T-helper 2 cell treated with Interferon-gamma antibody and Interleukin-4, amounts not matched to agents 5 μg/mL and 100 μg/mL, for 36 hours (primary cell): ENCODE data around the gene SETD9.

ENCODE experiments used
- DNase-seq: peaks from one replicate; pipeline ENCODE4 v3.0.0; 2021; ENCODE audit warnings: low spot score
- H3K27ac Mint-ChIP-seq: one replicate; pipeline ENCODE4 v1.8.0; 2021; ENCODE audit warnings: mild to moderate bottlenecking, mixed read lengths
- H3K27me3 Mint-ChIP-seq: one replicate; pipeline ENCODE4 v1.8.0; 2021; ENCODE audit warnings: low read depth, mixed read lengths
- H3K36me3 Mint-ChIP-seq: one replicate; pipeline ENCODE4 v1.8.0; 2021; ENCODE audit warnings: low read depth, mixed read lengths
- H3K4me1 Mint-ChIP-seq: one replicate; pipeline ENCODE4 v1.8.0; 2021; ENCODE audit warnings: low read depth, mixed read lengths
- H3K4me3 Mint-ChIP-seq: one replicate; pipeline ENCODE4 v1.8.0; 2022; ENCODE audit warnings: mild to moderate bottlenecking, moderate library complexity, mixed read lengths
- H3K9me3 Mint-ChIP-seq: one replicate; pipeline ENCODE4 v1.8.0; 2021; ENCODE audit warnings: mixed read lengths

Gene SETD9

DNA sequence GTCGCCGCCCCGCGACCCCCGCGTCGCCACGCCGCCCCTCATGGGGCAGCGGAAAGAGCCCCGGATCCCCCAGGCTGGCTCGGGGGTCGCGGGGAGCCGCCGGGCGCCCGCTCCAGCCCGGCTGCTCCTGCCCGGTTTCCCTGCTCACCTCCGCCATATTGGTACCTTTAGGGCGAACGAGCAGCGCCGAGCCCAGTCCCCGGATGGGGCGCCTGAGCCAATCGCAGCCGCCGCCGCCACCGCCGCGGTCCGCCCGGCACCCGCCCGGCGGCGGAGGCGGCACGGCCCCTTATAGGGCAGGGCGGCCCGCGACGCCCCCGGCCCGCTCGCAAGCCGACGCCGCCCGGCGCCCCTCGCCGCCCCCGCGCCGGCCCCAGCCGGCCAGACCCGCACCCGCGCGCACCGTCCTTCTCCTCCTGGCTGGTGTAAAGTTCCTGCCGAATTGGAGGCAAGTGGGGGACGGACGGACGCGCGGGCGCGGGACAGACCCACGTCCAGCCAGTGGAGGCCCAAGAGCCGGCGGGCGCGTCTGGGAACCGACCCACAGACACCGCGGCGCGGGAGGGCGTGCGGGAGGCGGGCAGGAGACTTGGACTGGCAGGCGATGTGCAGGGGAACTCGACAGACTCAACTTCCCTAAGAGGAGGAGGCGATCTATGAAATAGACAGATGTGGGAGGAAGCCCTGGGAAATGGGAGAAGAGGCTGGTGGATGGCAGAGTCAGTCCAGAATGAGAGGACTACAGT is 42.7 kb downstream of the SETD9 start, which contains the start of gene MIER3:
Gene MIER3, minus strand, starts transcription at position 178 of the 746 bp plus-strand sequence. Its CDS starts 21 bp downstream, at position 157.
- DNase-seq, result peak; percentile 84
- Mint-ChIP-seq H3K9me3 (no peaks in the 10 kb centered on the region), H3K27me3 (peaks cover 39% of the 10 kb centered on the region), H3K4me3 (peak within 1 kb of the TSS; percentile 96), H3K36me3 (peaks cover 3% of the 10 kb centered on the region), H3K27ac (peak within 1 kb of the TSS; percentile 80), H3K4me1 (peaks cover 16% of the 10 kb centered on the region)

DNA sequence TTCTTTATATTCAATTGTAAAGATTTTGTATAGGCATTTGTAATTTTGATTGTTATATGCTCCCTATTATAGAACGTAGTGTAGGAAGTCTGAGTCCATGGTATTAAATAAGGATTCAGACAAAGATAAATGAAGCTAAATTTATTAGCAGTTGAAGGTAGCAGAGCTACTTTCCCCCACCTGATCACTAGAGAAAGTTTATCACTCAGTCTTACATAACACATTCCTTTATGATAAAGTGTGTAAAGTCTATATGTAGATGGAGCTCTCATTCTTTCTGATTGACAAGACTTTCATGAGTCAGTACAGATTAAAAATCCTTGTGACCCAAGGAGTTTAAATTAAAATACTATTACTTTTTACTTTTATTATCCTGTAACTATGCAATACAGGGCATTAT is 44.9 kb downstream of the SETD9 start:
- peaks cover 53% of the 10 kb centered on the region for H3K27me3 Mint-ChIP-seq
- H3K9me3 Mint-ChIP-seq, result no peaks in the 10 kb centered on the region
- H3K36me3 Mint-ChIP-seq, result no peaks in the 10 kb centered on the region
- no peak overlapping the region for H3K4me3 Mint-ChIP-seq
- no peak for DNase-seq
- H3K4me1 Mint-ChIP-seq, result peaks cover 16% of the 10 kb centered on the region
- H3K27ac Mint-ChIP-seq, result no peak overlapping the region

DNA sequence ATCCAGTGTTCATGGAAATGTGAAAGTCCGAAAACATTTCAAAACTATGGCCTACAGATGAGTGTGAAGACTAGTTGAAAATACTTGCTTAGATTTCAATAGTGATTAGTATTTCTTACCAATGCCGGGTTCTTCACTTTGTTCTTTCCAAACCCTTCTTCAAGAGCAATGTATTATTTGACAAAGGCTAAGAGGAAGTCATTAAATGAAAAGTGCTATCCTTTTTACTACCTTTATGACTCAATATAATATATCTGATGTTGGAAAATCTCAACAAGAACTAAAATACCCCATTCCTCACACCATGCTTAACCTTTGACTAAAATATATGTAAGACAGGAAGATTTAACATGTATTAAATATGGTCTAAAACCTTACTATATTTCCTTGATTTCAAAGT is 49.2 kb downstream of the SETD9 start:
- Mint-ChIP-seq H3K27ac (no peak overlapping the region), H3K4me3 (no peak overlapping the region), H3K36me3 (no peaks in the 10 kb centered on the region), H3K4me1 (no peaks in the 10 kb centered on the region), H3K9me3 (no peaks in the 10 kb centered on the region), H3K27me3 (peaks cover 74% of the 10 kb centered on the region)
- no peak for DNase-seq

DNA sequence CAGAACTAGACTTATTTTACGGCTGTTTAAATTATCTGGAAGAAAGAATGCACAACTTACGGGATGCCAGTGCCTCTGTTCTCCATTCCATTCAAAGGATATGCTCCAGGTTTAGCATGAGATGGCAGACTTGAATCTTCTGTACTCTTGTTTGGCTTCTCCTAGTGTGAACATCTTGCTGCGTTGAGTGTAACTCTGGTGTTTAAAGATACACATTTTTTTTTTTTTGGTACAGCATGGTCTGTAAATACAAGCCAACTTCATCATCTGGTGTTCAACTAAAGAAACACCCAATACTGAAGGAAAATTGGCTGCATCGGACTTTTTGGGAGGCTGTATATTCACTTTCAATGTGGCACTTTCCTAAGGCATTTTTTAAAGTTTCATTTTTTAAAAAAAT is 49.9 kb downstream of the SETD9 start:
- H3K9me3 Mint-ChIP-seq, result no peaks in the 10 kb centered on the region

GRCh38 chr5:56961746-56962145 is 52.4 kb downstream of the SETD9 start:
- H3K4me3 Mint-ChIP-seq, result no peak overlapping the region
- H3K27ac Mint-ChIP-seq, result no peak overlapping the region
- H3K36me3 Mint-ChIP-seq, result no peaks in the 10 kb centered on the region
- no peaks in the 10 kb centered on the region for H3K9me3 Mint-ChIP-seq
- DNase-seq, result no peak
- H3K27me3 Mint-ChIP-seq, result peaks cover 61% of the 10 kb centered on the region
- no peaks in the 10 kb centered on the region for H3K4me1 Mint-ChIP-seq

More for the DNA sequence above, 49.9 kb downstream of the SETD9 start:
- Mint-ChIP-seq H3K27me3 (peaks cover 71% of the 10 kb centered on the region), H3K36me3 (no peaks in the 10 kb centered on the region), H3K4me3 (no peak overlapping the region), H3K4me1 (no peaks in the 10 kb centered on the region), H3K27ac (no peak overlapping the region)
- no peak for DNase-seq

- no peak for DNase-seq
- Mint-ChIP-seq H3K9me3 (no peaks in the 10 kb centered on the region), H3K4me3 (no peak overlapping the region), H3K36me3 (no peaks in the 10 kb centered on the region), H3K27ac (no peak overlapping the region), H3K4me1 (no peaks in the 10 kb centered on the region), H3K27me3 (peaks cover 61% of the 10 kb centered on the region)
These were observed 52.9 kb downstream of the SETD9 start for GRCh38 chr5:56962286-56962685.

GRCh38 chr5:56963246-56963645 is 53.9 kb downstream of the SETD9 start:
- no peaks in the 10 kb centered on the region for H3K36me3 Mint-ChIP-seq
- peaks cover 55% of the 10 kb centered on the region for H3K27me3 Mint-ChIP-seq
- H3K9me3 Mint-ChIP-seq, result no peaks in the 10 kb centered on the region
- DNase-seq, result no peak
- H3K4me1 Mint-ChIP-seq, result no peaks in the 10 kb centered on the region
- no peak overlapping the region for H3K4me3 Mint-ChIP-seq
- H3K27ac Mint-ChIP-seq, result no peak overlapping the region

GRCh38 chr5:56964173-56964572 is 54.8 kb downstream of the SETD9 start:
- no peak overlapping the region for H3K27ac Mint-ChIP-seq
- no peak for DNase-seq
- peaks cover 52% of the 10 kb centered on the region for H3K27me3 Mint-ChIP-seq
- H3K36me3 Mint-ChIP-seq, result no peaks in the 10 kb centered on the region
- no peak overlapping the region for H3K4me3 Mint-ChIP-seq
- no peaks in the 10 kb centered on the region for H3K4me1 Mint-ChIP-seq
- H3K9me3 Mint-ChIP-seq, result no peaks in the 10 kb centered on the region
